NCI-H1092 (cell line): Measurements from ENCODE around the gene PRELID3B.

ENCODE experiments used
- DNase-seq: peaks from one replicate; lab custom pipeline; 2025; lab: John Stamatoyannopoulos, UW

The PRELID3B gene

DNA sequence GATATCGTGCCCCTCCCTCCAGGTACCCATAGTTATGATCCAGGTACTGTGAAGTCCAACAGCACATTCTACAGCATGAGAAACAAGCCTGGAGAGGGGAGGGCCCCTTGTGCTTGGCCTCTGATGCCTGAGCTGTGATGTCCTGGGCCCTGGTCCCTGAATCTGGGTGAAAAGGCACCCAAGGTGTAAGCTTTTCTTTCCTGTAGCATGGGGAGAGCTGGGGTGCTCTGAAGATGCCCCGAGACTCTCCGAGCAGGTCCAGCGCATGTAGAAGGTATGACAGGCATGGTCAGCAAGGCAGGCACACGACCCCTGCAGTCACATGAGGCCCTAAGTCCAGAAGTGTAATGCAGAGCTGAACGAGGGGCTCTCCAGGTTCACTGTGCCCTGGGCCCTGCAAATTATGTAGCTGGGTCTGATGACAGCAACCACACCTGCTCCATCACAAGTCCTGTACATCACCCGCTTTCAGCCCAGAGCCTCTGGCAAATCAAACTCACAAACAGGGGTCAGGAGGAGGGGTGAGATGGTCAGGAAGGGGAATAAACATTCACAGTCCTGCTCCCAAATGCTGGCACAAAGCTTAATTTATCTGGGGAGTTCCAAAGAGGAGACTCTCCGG, 33.8 kb downstream of the PRELID3B start:
- DNase-seq: no peak

- DNase-seq: no peak
Measured at GRCh38 chr20:59007665-59008511, 34.7 kb downstream of the PRELID3B start.

- no peak for DNase-seq
Measured at GRCh38 chr20:59006864-59007664, 35.5 kb downstream of the PRELID3B start, which contains the start of gene CTSZ. Gene CTSZ, minus strand, starts transcription at chr20:59007254. Its CDS starts 126 bp downstream, at chr20:59007128.

GRCh38 chr20:59006167-59006863, 36.3 kb downstream of the PRELID3B start:
- no peak for DNase-seq

- no peak for DNase-seq
Measured at GRCh38 chr20:59005523-59006166, 36.9 kb downstream of the PRELID3B start.

DNA sequence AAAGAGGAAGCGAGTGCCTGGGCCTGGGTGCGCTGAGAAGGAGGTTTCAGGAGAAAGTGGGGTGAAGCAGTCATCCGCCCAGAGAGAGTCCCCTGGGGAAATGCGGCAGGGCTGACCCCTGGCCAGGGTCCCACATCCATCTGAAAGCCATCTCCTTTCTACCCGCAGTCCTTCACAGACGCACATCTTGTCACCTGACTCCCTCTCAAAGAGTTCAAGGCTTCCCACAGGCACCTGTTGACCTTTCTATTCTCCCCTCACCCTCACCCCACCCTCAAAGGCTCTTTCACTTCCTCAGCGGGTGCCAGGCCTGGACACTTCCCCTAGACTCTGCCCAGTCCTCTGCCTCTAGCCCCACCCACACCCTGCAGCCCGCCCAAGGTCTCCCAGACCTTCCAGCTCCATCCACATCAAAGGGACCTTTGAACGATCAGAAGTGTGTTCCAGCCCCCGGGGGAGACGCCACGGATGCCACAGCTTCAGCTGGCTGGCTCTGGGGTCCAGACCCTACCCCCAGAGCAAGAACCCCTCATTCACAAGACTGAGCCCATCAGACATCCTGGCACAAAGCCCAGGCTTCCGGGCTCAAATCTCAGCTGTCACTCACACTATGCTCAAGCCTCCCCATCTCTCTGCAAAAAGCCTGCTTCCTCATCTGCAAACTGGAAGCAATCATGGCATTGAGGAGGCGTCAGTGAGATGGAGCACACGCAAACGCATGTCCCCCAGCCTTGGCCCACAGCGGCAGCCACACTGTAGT, 37.6 kb downstream of the PRELID3B start:
- DNase-seq: no peak

GRCh38 chr20:59004493-59004762, 38.2 kb downstream of the PRELID3B start:
- DNase-seq: no peak

GRCh38 chr20:59003836-59004492, 38.6 kb downstream of the PRELID3B start:
- no peak for DNase-seq

DNA sequence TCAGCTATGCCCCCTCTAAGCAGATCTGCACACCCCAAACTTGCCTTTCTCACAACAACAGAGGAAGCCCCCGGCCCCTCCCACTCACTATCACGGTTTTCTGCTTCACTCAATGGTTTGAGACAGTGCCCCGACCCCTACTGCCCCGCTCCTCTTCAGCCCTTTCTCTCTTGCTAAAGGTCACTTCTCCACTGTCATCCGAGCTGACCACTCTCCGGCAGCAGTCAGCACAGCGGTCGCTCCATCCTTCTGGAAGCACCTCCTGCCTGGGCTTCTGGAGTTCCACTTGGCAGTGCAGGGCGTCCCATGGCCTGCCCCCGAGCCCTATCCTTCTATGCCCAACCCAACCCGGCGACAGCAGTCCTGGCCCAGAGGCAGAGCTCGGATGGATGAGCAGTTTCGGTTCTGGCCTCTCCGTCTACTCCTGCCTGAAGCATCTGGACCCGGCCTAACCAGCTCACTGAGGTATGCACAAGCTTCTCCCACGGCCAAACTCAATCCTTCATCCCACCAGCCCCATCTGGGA, 39.6 kb downstream of the PRELID3B start:
- DNase-seq: no peak

DNA sequence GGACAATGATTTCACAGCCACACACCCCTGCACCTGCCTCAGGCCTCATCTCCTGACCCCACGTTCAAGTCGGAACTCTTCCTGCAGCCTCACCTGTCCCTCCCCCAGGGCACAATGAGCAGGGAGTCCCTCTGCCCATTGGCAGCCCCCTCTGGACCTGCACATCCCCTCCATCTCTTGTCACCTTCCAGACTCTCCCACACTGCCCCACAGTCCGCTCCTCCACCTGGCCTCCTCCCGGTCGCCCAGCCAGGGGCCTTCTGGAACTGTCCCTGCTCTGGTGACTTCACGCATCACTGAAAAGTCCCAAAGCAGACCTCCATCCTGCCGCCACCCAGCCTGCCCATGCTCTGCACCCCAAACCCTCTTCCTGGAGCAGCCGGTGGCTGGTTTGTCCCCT, 40.2 kb downstream of the PRELID3B start:
- DNase-seq: no peak

- no peak for DNase-seq
Measured at GRCh38 chr20:59001449-59002171, 41.0 kb downstream of the PRELID3B start.

DNA sequence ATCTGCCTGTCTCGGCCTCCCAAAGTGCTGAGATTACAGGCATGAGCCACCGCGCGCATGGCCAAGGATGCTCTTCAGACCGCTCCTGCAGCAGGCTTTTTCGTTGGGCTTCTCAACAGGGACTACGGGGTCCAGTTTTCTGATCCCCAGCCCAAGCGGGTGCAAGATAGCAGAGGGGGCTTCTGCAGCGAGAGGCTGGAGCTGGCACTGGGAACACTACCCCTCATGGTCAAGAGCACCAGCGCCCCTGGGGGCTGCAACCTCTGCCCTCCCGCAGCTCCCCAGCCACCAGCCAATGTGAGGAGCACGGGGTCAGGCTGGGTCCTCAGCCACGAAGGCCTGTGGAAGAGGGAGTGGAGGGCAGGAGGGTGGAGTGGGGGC, 41.5 kb downstream of the PRELID3B start:
- DNase-seq: no peak

DNA sequence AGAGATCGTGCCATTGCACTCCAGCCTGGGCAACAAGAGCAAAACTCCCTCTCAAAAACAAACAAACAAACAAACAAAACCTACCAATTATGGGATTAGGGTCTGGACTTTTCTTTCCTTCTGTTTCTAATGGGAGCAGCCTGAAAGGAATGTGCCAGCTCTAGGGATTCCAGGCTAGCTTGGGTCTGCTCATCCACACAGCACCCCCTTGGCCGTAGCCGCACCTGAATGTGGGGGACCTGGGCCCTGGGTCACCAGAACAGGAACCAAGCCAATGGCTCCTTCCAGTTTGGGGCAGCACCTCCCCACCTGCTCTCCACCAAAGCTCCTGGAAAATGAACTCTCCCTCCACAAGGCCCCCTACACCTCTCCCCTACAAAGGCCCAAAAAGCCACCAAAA, 42.3 kb downstream of the PRELID3B start:
- DNase-seq: no peak

DNA sequence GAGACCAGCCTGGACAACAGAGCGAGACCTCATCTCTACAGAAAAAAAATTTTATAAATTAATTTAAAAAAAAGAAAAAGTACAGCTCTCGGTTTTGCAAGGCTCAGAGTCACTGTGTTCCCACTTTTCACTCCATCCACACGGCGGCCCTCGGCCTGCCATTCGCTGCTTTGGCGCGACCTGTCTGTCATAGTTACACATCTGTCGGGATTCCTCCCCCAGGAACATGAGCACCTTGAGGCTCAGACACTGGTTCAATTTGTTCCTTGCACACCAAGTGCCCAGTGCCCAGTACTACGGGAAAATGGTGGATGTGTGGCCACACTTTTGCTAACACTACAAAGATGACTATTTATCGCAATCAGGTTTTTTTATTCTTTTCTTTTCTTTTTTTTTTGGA, 43.9 kb downstream of the PRELID3B start:
- DNase-seq: no peak

- DNase-seq: no peak
Measured at GRCh38 chr20:58997141-58997770, 45.3 kb downstream of the PRELID3B start.

DNA sequence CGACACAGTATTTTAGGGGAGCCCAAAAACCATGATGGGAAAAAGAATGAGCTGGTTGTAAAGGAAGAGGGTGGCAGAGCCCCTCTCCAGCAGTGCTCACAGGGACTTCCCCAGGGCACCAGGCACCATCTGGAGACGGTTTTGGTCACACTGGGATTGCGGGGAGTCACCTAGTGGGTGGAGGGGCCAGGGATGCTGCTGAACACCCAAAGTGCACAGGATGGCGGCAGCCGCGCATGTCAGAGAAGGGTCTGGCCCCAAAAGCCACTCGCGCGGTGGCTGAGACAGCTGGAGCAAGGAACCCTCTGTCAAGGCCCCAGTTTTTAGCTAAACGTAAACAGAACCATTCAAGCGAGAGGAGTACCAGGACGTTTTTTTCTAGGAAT, 46.4 kb downstream of the PRELID3B start:
- no peak for DNase-seq

DNA sequence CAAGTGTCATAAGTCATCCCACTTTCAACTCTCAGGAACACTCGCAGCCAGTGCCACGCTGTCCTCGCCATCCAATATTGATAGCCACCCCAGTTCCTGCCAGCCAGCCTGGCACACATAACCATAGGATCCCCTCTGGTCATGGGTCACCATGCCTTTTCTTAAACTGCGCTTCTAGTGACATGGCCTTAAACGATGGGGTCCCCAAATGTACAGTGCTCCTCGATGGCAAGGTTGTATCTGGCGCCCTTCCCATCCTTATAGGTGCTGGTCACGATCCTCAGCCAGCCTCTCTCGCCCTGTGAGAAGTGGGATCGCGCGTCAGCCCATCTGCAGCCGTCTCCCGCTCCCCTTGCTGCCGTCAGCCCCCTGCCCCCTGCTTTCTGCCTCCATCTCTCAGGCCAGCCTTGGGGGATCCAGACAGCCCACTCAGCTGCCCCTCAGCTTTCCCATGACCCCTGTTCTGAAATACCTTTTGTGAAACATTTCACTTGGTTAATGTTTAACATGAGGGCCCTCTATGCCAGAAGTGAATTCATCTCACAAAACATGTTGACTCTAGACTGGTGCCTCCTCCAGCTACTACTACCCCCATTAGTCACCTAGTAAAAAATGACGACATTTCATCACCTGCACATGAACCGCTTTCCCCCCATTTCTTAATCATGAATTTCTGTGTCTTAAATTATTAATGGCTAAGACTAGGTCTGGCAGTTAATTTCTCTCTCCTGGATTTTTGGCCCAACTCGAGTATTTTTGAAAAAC, 46.9 kb downstream of the PRELID3B start:
- no peak for DNase-seq

- DNase-seq: no peak
Measured at GRCh38 chr20:58994390-58995159, 48.0 kb downstream of the PRELID3B start.
